ENCODE data around the gene PLCB3. TPM values are rescaled to one million over a fixed set of nuclear protein-coding genes. Genes with fewer than 3 reads are reported as not detected.
"Not testable (repeated sequence)": the region's sequence is repeated elsewhere in the genome, so short reads cannot be mapped to it uniquely, and the experiment has no call there.

The PLCB3 gene
- polyA plus RNA-seq, 3 donors: 11.6 to 17.7 (median 15.1) TPM

GRCh38 chr11:64245401-64245796, 5.9 kb upstream of the PLCB3 start:
- DNase-seq (ENCODE audit: extremely low read depth in 1 of 11, low read depth in 9 of 11, low spot score in 4 of 11): no peak

- no peak for DNase-seq (ENCODE audit: extremely low read depth in 1 of 11, low read depth in 9 of 11, low spot score in 4 of 11)
Measured at GRCh38 chr11:64245797-64246620, 5.3 kb upstream of the PLCB3 start.

DNA sequence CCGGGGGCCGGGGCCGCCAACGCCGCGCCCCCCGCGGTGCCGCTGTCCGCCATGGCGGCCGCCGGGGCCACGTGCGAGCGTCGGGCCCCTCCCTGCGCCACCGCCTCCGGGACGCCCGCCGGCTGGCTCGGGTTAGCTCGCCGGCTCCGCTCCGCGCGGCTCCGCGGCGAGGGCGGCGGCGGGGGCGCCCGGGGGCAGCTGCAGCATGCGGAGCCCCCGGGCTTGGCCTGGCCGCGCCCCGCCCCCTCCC, 4.8 kb upstream of the PLCB3 start:
- not testable (repeated sequence) for DNase-seq (ENCODE audit: extremely low read depth in 1 of 11, low read depth in 9 of 11, low spot score in 4 of 11)

- DNase-seq (ENCODE audit: extremely low read depth in 1 of 11, low read depth in 9 of 11, low spot score in 4 of 11): peak in 3 of 11 donors; percentile 74 to 80 (median 79)
Measured at GRCh38 chr11:64246871-64247728, 4.2 kb upstream of the PLCB3 start, which contains the start of gene PPP1R14B. Gene PPP1R14B, minus strand, starts transcription at chr11:64246943. Its CDS starts 270 bp downstream, at chr11:64246673.

DNA sequence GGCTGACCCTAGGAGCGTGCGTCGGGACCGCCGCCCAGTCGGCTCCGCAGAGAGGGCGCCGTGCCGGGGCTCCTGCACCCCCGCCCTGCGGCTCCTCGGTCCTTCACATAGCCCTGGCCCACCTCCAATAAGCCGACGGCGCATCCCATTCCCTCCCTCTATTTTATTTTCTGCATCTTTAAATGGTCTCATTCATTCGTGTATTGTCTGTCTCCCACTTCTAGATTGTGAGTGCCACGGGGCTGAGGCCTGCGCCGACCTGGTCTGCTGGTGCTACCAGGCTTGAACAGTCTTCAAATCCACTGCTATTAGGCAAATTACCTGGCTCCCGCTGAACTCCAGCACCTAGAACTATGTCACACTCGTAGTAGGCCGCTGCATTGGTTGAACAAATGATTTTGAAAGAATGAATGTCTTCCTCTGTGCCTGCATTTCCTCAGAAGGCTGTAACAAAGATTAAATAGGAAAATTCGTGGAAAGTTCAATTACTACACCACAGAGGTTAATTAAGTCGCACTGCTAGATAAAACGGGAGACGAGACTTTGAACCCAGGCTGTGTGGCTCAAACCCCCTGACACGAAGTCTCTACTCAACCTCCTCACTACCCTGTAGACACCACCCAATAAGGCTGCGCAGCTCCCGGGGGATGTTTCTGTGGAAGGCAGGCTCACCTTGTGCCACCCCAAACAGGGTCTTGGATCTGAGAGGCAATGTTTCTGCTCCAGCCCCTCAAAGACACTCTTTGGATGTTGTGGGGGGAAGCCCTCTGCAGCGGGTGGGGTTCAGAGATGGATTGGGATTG, 3.4 kb upstream of the PLCB3 start:
- DNase-seq (ENCODE audit: extremely low read depth in 1 of 11, low read depth in 9 of 11, low spot score in 4 of 11): no peak

DNA sequence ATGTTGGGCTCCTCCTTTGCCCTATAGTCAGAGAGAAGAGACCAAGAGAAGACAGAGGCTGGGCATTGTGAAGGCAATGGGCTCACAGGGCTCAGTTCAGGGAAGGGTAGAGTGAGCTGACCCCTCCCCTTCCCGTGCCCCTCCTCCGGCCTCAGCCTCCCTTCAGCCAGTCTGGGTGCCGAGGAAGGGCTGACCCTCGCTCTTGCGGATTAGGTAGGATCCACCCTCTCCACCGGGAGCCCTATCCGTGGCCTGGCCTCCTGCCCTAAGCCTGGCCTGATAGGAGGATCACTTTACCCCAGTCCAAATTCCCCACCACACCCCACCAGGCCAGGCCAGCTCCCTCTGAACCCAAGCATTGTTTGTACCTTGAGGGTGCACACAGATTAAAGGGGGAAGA, 2.8 kb upstream of the PLCB3 start:
- no peak for DNase-seq (ENCODE audit: extremely low read depth in 1 of 11, low read depth in 9 of 11, low spot score in 4 of 11)

DNA sequence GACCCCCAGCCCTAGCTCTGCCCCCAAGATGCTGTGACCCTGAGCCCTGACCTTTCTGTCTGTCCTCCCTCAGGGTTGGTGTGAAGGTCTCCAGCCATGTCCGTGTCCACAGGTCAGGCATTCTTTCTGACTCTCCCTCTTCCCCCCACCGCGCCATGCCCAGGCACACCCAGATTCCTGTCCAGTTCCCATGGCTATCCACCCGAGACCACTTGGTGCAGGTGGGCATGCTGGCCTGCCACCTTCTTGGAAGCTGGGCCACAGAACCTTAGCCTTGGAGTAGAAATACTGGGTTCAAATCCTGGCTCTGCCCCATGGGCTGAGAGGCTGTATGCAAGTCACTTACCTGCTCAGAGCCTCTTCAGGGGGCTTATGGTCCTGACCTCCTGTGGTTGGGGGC, 2.3 kb upstream of the PLCB3 start:
- no peak for DNase-seq (ENCODE audit: extremely low read depth in 1 of 11, low read depth in 9 of 11, low spot score in 4 of 11)

DNA sequence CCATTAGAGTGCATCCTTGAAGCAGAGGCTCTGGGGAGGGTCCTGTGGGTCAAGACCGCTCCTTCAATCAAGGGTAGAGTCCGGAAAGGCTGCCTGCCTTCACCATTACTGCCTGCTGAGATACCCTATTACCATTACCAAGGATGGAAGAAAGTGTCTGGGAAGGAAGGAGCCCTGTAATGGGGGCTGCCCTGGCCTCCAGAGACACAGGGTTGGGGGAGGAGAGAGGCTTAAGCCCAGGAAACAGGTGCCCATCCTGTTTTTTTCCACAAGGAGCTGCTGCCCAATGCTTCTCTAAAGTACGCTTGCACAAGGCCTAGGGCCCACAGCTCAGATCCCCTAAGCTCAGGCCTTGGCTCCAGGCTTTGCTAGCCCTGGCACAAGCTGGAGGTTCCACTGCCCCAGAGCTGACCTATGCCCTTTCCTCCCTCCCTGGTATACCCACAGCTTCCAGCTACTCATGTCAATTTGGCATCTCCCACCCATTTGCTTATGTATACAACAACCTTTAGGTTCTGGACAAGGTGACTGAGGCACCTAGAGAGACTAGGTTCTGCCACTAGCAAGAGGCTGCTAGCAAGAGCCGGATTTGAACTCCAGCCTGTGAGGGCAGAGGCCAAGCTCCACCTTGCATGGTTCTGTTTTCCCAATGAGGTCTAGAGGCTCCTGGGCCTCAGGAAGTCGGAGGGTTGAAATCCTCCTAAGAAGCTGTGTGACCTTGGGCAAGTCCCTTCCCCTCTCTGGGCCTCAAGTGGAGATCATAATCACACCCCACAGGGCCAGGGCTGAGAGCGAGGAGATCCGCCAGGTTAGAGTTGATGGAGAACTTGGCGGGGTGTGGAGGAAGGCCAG, 1.5 kb upstream of the PLCB3 start:
- DNase-seq (ENCODE audit: extremely low read depth in 1 of 11, low read depth in 9 of 11, low spot score in 4 of 11): no peak

- no peak for DNase-seq (ENCODE audit: extremely low read depth in 1 of 11, low read depth in 9 of 11, low spot score in 4 of 11)
Measured at GRCh38 chr11:64250415-64251015, 815 bp upstream of the PLCB3 start.

DNA sequence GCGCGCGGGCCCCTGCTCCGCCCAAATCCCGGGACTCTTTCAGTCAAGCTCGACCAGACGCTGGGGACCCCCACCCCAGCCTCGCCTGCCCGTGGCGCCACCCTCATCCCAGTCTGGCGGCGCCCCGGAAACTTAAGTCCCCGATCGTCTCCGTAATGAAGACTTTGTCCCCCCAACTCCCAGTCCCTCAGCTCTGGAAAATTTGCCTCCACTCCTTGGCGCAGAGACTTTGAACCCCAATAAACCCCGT, 348 bp downstream of the PLCB3 start:
- no peak for DNase-seq (ENCODE audit: extremely low read depth in 1 of 11, low read depth in 9 of 11, low spot score in 4 of 11)

GRCh38 chr11:64252003-64252872, 908 bp downstream of the PLCB3 start:
- no peak for DNase-seq (ENCODE audit: extremely low read depth in 1 of 11, low read depth in 9 of 11, low spot score in 4 of 11)

GRCh38 chr11:64253043-64253442, 1.7 kb downstream of the PLCB3 start:
- DNase-seq (ENCODE audit: extremely low read depth in 1 of 11, low read depth in 9 of 11, low spot score in 4 of 11): no peak

GRCh38 chr11:64253481-64253880, 2.2 kb downstream of the PLCB3 start:
- no peak for DNase-seq (ENCODE audit: extremely low read depth in 1 of 11, low read depth in 9 of 11, low spot score in 4 of 11)

GRCh38 chr11:64254326-64254725, 3.0 kb downstream of the PLCB3 start:
- DNase-seq (ENCODE audit: extremely low read depth in 1 of 11, low read depth in 9 of 11, low spot score in 4 of 11): no peak

GRCh38 chr11:64255135-64256128, 4.1 kb downstream of the PLCB3 start:
- no peak for DNase-seq (ENCODE audit: extremely low read depth in 1 of 11, low read depth in 9 of 11, low spot score in 4 of 11)

DNA sequence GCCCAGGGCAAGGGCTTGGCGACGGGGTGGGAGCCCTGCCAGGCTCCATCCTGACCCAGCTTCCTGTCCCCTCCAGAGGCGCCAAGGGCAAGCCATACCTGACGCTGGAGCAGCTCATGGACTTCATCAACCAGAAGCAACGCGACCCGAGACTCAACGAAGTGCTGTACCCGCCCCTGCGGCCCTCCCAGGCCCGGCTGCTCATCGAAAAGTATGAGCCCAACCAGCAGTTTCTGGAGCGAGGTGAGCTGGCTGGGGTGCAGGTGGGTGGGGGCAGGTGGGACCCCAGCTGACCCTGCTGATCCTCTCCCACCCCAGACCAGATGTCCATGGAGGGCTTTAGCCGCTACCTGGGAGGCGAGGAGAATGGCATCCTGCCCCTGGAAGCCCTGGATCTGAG, 5.0 kb downstream of the PLCB3 start:
- no peak for DNase-seq (ENCODE audit: extremely low read depth in 1 of 11, low read depth in 9 of 11, low spot score in 4 of 11)

DNA sequence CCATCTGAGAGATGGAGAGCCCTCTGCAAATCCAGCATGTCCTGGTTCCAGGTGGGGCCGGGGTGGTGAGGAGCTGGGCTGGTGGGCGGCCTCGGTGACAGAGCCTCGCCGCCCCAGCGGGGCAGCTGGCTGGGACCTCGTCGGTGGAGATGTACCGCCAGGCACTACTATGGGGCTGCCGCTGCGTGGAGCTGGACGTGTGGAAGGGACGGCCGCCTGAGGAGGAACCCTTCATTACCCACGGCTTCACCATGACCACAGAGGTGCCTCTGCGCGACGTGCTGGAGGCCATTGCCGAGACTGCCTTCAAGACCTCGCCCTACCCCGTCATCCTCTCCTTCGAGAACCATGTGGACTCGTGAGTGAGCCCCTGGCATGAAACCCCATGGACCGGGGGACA, 7.0 kb downstream of the PLCB3 start:
- no peak for DNase-seq (ENCODE audit: extremely low read depth in 1 of 11, low read depth in 9 of 11, low spot score in 4 of 11)
